Progenitor cell of endocrine pancreas (in vitro differentiated cells): ENCODE measurements around the gene SND1. TPM values are rescaled to one million over a fixed set of nuclear protein-coding genes. Genes with fewer than 3 reads are reported as not detected.

ENCODE experiments used
- DNase-seq: peaks from one replicate; pipeline ENCODE4 v3.0.0; 2021; ENCODE audit warnings: low spot score; ENCODE audit not compliant: unreplicated experiment
- H3K27ac Mint-ChIP-seq: 2 replicates; pipeline ENCODE4 v1.8.0; 2021; ENCODE audit warnings: mild to moderate bottlenecking, moderate library complexity, mixed read lengths
- H3K27me3 Mint-ChIP-seq: 2 replicates; pipeline ENCODE4 v1.8.0; 2021; ENCODE audit warnings: mixed read lengths
- H3K36me3 Mint-ChIP-seq: 2 replicates; pipeline ENCODE4 v1.8.0; 2022; ENCODE audit warnings: mixed read lengths; ENCODE audit not compliant: insufficient read depth
- H3K4me1 Mint-ChIP-seq: 2 replicates; pipeline ENCODE4 v1.8.0; 2021; ENCODE audit warnings: low read depth, mixed read lengths
- H3K4me3 Mint-ChIP-seq: 2 replicates; pipeline ENCODE4 v1.8.0; 2021; ENCODE audit warnings: low read depth, mild to moderate bottlenecking, moderate library complexity, mixed read lengths
- H3K9me3 Mint-ChIP-seq: 2 replicates; pipeline ENCODE4 v1.8.0; 2021; ENCODE audit warnings: low read depth, mixed read lengths
- total RNA-seq: library from RNA; stranded (reverse); gene quantifications from 2 replicates; pipeline ENCODE4 v1.2.1, GENCODE V29; 2021
- TF ChIP-seq, protein P1 (sequence below): fragments of 200-600 bp; sonication (generic); IDR thresholded peaks from one replicate; pipeline ENCODE4 v1.5.0; 2021; ENCODE audit warnings: antibody characterized with exemption, mild to moderate bottlenecking; ENCODE audit not compliant: unreplicated experiment

SND1 gene
- total RNA-seq, 1 donor from 2014 or later, result 213 TPM

DNA sequence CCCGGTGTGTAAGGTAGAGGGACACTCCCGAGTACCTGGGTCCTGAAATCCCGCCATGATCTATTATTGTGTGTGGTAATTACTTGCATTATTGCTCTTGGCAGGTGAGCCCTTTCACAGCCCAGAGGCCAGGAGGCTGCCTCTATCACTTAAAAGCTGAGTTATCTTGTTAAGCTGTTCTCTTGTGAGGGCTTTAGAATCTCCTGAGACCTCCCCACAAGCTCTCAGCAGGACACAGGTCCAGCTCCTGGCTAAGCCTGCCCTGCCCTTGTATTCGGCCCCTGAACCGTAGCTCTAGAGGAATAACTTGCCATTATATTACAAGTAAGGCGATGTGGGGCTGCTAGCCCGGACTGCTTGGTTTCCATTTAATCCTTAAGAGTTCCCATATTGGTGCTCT lies 13.9 kb downstream of the SND1 start:
- DNase-seq, result no peak
- no peaks in the 10 kb centered on the region for H3K9me3 Mint-ChIP-seq
- TF ChIP-seq, protein P1, sequence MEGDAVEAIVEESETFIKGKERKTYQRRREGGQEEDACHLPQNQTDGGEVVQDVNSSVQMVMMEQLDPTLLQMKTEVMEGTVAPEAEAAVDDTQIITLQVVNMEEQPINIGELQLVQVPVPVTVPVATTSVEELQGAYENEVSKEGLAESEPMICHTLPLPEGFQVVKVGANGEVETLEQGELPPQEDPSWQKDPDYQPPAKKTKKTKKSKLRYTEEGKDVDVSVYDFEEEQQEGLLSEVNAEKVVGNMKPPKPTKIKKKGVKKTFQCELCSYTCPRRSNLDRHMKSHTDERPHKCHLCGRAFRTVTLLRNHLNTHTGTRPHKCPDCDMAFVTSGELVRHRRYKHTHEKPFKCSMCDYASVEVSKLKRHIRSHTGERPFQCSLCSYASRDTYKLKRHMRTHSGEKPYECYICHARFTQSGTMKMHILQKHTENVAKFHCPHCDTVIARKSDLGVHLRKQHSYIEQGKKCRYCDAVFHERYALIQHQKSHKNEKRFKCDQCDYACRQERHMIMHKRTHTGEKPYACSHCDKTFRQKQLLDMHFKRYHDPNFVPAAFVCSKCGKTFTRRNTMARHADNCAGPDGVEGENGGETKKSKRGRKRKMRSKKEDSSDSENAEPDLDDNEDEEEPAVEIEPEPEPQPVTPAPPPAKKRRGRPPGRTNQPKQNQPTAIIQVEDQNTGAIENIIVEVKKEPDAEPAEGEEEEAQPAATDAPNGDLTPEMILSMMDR, result no peak
- no peaks in the 10 kb centered on the region for H3K27me3 Mint-ChIP-seq
- no peak overlapping the region for H3K27ac Mint-ChIP-seq
- H3K4me1 Mint-ChIP-seq, result peaks cover 27% of the 10 kb centered on the region
- H3K36me3 Mint-ChIP-seq, result peaks cover 17% of the 10 kb centered on the region
- H3K4me3 Mint-ChIP-seq, result no peak overlapping the region

DNA sequence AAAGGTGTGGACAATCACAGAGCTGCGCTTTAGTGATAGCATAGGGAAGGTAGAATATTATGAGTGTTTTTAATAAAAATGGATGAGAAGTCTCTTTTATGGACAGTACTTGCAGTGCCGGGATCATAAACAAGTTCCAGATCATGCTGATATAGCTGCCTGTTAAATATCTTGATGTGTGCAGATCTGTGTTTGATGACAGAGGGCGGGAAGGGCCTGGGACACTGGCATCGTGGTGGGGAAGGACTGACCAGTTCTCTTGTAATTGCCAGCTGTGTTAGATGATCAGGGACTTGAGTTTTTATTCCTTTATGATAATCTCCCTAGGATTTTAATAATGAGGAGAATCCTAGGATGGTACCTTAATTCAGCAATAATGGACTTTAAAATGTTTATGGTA lies 14.6 kb downstream of the SND1 start:
- H3K9me3 Mint-ChIP-seq, result no peaks in the 10 kb centered on the region
- H3K27ac Mint-ChIP-seq, result no peak overlapping the region
- no peak for DNase-seq
- TF ChIP-seq, protein P1, result no peak
- H3K4me3 Mint-ChIP-seq, result no peak overlapping the region
- peaks cover 27% of the 10 kb centered on the region for H3K4me1 Mint-ChIP-seq
- H3K36me3 Mint-ChIP-seq, result peaks cover 20% of the 10 kb centered on the region
- no peaks in the 10 kb centered on the region for H3K27me3 Mint-ChIP-seq

DNA sequence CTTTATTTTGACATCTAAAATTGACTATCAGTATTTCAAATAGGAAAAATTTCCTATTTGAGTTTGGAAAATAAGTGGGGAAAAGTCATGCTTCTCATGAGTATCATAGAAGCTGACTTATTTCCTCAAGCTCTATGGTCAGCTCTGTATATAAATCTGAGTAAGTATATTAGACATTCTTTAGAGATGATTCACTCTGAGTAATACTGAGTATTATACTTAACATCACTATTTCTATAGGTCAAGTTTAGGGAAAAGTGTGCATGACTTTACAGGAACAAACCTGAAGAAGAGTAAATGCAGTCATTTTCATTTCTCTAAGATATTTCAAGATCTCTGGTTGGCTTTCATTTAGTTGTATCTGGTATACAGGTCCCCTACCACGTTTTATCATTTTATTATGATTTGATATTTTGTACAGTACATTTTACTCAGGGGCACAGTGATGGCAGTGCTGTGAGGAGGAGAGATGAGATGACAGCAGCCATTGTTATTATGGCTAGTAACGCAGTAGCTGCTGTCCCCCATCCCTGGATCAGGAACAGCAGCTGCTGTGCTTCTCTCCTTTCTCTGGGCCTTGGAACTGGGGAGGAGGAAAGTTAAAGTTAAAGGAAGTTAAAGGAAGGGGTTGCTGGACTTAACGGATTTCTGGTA lies 15.2 kb downstream of the SND1 start:
- Mint-ChIP-seq H3K27ac (no peak overlapping the region), H3K36me3 (peaks cover 25% of the 10 kb centered on the region), H3K4me1 (peaks cover 27% of the 10 kb centered on the region), H3K27me3 (no peaks in the 10 kb centered on the region), H3K4me3 (no peak overlapping the region), H3K9me3 (peaks cover 4% of the 10 kb centered on the region)
- DNase-seq, result no peak
- TF ChIP-seq, protein P1, result no peak

DNA sequence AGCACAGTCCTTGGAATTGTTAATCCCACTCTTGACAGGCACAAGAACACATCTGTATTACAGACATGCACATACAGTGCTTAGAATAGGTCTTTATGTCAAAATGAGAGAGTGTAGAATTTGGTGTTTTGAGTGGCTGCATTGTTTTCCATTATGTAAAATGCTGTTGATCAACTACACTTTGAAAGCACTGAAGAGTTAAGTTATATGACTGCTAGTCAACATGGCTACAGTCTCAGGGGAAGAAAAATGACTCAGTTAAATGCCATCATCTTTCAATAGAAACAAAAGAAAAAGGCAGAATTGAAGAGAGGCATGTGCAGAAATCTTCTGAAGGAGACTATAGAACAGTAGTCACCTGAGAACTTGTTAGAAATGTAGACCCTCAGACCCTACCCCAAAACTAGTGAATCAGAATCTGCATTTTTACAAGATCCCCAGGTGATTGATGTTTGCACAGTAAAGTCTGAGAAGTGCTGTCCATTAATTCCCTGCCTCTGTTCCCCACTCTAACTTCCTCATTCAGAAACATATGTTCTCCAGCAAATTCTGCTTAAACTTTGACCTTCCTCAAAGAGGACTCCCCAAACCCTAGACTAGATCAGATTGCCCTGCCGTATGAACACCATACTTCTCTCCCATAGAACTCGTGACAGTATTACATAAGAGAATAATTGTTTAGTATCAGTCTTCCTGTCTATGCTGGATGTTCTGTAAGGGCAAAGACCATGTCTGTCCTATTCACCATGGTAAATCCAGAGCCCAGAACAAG lies 16.0 kb downstream of the SND1 start:
- DNase-seq, result no peak
- Mint-ChIP-seq H3K9me3 (peaks cover 4% of the 10 kb centered on the region), H3K27me3 (no peaks in the 10 kb centered on the region), H3K4me3 (no peak overlapping the region), H3K27ac (no peak overlapping the region), H3K36me3 (peaks cover 27% of the 10 kb centered on the region), H3K4me1 (peaks cover 27% of the 10 kb centered on the region)
- TF ChIP-seq, protein P1, result no peak

DNA sequence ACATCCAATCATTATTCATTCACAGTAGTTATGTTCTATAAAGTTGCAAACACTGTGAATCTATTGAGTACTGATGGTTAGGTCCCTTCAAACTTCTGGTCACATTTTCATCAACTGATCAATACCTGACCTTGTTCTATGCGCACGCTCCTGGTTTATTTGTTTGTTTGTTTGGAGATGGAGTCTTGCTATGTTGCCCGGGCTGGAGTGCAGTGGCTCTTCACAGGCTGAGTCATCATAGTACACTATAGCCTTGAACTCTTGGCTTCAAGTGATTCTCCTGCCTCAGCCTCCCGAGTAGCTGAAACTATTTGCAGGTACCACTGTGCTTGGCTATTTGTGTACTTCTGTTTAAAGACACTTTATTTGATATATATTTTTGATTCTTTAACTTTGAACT lies 19.3 kb downstream of the SND1 start:
- Mint-ChIP-seq H3K4me1 (peaks cover 14% of the 10 kb centered on the region), H3K27me3 (no peaks in the 10 kb centered on the region), H3K36me3 (peaks cover 25% of the 10 kb centered on the region), H3K4me3 (no peak overlapping the region), H3K9me3 (peaks cover 4% of the 10 kb centered on the region), H3K27ac (no peak overlapping the region)
- TF ChIP-seq, protein P1, result no peak
- DNase-seq, result no peak
